Bone marrow (tissue), 2 donors: ENCODE measurements around the gene RIMS3.

Experiments used
- DNase-seq, 2 donors: peaks; one replicate each; lab custom pipeline; 2025; lab: John Stamatoyannopoulos, UW

RIMS3 gene

DNA sequence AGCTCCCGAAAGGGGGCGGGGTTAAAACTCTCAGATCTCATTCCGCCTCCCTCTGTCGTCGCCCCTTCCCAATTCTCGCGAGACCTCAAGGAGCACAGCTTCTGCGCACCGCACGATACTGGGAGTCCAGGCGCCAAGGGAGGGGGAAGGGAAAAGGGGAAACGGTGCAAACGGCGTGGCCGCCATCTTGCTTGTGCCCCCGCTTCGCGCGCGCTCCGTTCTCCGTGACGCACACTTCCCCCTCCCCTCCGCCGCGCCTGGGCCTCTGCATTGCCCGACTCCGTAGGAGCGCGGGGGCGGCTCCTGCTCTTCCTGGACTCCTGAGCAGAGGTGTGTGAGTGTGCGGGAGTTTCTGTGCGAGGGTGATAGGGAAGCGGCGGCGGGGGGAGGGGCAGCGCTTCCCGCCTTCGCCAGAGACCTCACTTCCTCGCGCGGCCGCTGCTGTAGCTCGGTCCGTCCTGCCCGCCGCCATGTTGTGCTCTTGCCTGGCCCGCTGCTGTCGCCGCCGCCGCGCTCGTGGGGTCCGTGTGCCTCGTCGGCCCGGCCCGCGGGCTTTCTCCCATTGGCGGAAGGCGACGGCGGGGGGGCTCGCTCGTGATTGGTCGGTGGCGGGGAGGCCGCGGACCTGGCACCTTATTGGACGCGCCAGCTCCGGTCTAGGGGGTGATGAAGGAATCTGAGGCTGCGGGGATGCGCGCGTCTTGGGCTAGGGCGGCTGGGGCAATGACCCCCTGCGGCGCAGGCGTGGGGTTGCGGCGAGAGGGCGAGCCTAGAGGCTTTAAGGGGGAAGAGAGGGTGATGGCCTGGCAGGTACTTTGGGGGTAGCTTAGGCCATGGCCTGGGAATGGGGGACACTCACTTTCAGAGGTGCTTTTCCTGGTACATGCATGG, 26.3 kb upstream of the RIMS3 start, which contains the start of gene NFYC:
NFYC (plus strand) TSS at position 167 of the 891 bp plus-strand sequence. CDS start 47,140 bp downstream, outside the sequence.
- DNase-seq = peak; percentile 90 to 97

DNA sequence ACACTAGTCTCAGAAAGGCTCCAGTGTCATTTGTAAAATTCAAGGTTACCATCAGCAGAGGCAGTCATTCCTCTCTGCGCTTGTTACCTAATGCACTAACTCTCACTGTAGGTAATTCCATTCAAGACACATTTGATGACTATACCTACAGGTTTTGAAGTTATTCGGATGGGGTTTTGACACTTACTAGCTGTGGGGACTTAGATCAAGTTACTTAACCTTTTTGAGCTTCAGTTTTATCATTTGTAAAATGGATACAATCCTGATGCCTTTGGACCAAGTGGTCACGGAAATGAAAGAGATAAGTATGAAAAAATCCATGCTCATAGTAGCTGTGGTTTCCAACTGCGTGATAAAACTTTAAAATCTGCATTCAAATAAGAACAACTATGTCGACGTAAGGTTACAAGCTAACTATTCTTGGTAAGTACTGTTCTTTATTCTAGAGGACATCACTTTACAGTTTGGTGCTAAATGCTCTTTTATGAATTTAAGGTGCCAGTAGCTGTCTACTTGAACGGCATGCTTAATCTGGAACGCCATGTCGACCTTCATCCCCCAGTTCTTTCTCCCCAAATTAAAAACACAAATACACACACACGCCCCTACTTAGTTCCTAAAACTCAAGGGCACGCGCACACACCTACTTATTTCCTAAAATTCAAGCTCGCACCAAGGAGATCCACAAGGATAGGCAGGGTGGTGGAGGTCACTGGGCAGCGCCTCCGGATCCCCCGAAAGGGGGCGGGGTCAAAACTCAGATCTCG, 25.5 kb upstream of the RIMS3 start:
- no peak for DNase-seq

DNA sequence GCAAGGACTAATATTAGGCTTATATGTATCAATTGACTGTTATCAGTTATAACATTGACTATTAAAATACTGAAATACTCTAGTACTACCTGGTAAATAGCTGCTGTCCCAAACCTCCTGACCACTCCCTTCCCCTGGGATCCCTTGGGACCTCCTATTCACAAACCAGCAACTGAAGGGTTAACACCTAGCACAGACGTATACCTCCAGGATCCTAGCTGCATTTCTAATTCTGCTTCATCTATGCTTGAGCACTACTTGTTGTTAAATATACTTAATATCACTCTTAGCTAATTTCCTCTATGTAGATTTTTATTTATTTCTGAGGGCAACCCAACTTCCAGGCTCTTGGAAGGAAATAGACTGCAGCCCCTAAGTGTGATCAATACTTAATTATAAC, 24.3 kb upstream of the RIMS3 start:
- no peak for DNase-seq

DNA sequence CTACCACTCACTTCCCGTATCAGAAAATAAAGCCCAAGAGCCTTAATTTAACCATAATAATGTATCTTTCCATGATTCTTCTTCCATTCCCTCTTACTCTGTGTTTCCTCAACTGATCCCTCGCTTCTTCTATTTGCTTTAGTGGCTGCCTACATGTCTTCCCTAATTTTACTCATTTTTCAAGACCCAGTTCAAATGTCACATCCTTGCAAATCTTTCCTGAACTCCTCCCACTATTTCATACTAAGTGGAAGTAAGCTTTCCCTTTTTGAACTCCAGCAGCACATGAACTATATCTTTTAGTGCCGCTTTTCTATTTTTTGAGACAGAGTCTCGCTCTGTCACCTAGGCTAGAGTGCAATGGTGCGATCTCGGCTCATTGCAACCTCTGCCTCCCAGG, 22.2 kb upstream of the RIMS3 start:
- no peak for DNase-seq

DNA sequence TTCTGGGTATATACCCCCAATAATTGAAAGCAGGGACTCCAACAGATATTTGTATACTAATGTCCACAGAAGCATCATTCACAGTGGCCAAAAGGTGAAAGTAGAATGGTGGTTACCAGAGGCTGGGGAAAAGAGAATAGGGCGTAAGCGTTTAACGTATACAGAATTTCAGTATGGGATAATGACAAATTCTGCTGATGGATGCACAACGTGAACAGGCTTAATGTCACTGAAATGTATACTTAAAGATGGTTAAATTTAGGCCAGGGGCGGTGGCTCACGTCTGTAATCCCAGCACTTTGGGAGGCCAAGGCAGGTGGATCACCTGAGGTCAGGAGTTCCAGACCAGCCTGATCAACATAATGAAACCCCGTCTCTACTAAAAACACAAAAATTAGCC, 21.6 kb upstream of the RIMS3 start:
- DNase-seq = no peak

DNA sequence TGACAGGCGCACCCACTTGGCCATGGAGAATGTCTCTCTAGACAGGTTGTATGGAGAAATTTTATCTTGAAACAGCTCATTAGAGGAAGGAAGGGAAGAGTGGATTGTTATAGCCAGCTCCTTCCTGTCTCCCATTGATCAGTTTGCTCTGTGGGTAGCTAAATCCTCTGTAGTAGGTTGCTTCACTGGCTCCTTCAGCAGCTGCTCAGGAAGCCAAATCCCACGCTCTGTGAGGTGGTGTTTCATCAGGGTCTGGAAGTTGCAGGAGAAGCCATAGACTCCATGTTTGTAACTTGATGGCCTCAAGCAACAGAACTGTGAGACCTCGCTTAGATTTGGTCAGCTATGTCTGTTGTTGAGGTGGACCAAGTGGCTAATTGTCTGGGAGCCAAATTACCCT, 19.2 kb upstream of the RIMS3 start:
- no peak for DNase-seq

DNA sequence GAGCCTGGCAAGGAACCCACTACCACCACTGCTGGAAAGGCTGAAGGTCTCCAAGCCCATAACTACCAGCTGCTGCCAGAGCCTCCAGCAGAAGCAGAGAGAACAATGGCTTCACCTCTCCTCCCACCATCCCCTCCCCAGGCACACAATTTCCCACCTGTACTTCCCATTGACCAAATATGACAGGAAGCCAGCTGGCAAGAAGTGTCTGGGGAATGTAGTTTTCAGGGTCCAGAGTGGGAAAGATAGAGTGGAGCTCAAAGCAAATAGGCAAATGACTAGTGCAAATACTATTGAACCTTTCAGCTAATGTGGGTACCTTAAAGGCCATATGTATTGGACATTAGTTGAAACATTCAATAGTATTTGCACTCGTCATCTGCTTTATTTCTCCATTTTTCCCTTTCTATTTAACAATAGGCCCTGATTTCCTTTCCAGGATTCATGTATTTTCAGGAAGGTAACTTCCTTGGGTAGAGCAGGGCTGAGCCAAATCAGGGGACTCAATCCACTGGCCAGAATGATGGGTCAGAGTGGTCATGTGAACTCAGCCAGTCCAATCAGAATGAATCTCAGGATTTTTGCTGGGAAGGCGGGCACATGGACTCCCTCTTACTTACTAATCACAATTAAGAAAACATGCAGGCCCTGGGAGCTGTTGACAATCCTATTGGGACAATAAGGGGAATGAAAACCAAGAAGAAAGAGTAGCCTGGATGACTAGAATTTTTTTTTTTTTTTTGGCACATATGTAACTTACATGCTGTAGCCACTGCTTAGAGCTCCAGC, 13.9 kb upstream of the RIMS3 start:
- DNase-seq = no peak

DNA sequence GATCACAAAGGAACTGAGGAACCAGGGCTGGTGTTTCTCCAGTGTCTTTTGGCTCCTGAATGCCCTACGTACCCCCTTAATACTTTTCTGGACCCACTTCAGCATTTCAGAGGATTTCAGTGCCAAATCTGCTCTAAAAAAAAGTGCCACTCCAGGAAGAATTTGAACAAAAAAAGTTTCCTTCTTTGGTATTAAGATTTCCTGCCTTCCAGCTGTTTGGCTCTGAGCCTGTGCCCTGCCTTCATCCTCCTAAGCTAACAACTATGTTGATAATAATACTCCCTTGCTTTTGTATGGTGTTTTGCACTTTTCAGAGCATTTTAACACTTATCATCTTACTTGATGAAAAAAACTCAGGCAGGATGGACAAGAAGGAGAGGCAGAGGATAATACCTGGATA, 11.0 kb upstream of the RIMS3 start:
- no peak for DNase-seq

DNA sequence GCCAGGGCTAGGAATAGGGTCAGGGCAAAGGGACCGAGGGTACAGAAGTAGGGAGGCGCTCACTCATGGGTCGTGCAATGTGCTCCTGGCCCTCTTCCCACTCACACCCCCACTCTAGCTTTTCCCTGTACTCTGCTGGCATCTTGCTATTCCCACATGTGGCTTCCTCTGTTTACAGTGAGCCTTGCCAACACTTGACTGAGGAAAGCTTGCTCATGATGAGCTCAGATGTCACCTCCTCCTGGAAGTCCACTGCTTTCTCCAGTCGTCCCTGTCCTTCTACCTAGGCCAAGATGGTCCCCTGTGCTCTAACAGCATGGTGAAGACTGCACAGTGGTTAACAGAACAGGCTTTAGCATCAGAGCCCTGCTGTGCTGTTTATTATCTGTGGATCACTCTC, 8.0 kb upstream of the RIMS3 start:
- DNase-seq = no peak

DNA sequence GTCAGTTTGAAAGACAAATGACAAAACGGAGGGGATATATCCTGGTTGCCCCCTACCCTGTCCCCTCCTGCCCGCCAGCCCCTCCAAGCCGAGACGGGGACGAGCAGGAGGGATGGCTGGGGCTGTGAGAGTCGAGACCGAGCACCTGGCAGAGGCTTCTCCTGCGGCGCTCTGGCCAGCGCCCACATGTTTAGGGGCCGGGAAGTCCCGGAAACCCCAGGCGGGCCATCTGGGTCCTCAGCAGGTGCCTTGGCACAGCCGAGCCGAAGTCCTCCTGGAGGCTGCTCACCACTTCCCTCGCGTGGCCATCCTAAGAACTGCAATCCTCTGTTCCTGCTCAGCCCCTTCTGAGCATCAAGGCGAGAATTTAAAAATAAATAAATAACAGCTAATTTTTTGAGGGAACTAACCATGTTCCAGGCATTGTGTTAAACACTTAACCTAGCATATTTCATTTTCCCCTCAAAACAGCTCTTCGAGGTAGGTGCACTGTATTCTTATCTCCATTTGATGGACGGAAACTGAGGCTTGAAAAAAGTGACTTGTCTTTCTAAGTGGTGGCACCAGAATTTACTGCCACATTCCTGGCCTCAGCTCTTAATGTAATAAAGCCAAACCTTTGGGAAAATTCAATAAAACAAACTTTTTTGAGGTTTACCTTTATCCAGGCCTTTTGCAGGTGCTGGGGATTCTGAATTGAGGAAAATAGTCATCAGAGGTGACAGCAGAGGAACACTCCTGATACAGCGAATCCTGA, 3.5 kb upstream of the RIMS3 start:
- DNase-seq = peak; percentile 44 to 72

DNA sequence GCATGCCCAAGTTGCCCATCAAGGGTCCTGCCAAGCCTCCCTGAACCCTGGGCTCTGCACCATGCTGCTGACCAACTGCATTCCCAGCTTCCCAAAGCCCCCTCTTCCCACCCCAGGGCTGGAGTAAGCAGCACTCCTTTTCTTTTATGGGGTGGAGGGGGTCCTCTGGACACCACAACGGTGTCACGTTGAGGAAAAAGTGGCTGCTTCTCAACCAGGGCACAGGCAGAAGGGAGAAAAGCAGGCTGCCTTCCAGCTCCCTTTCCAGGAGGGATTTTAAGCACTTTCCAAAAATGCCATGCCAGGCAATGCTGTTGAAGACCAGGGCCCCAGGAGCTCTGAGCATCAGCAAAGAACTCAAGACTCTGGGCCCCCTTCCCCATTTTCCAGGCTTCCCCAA, 691 bp downstream of the RIMS3 start:
- DNase-seq = no peak

DNA sequence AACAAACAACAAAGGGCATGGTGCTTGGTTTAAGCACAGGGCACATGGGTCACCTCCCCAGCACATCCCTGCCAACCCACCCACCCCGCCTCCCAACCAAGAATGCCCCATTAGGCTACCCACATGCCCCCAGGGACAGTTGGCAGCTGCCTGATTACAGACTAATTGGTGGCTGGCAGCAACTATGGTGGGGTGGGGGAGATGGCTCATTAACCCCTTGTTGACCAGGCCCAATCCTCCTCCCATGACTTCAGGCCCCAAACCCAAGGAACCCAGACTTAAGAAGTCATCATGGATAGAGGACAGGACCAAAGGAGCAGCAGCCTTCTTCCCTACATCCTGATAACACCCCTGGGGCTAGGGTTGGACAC, 1.3 kb downstream of the RIMS3 start:
- DNase-seq = no peak

DNA sequence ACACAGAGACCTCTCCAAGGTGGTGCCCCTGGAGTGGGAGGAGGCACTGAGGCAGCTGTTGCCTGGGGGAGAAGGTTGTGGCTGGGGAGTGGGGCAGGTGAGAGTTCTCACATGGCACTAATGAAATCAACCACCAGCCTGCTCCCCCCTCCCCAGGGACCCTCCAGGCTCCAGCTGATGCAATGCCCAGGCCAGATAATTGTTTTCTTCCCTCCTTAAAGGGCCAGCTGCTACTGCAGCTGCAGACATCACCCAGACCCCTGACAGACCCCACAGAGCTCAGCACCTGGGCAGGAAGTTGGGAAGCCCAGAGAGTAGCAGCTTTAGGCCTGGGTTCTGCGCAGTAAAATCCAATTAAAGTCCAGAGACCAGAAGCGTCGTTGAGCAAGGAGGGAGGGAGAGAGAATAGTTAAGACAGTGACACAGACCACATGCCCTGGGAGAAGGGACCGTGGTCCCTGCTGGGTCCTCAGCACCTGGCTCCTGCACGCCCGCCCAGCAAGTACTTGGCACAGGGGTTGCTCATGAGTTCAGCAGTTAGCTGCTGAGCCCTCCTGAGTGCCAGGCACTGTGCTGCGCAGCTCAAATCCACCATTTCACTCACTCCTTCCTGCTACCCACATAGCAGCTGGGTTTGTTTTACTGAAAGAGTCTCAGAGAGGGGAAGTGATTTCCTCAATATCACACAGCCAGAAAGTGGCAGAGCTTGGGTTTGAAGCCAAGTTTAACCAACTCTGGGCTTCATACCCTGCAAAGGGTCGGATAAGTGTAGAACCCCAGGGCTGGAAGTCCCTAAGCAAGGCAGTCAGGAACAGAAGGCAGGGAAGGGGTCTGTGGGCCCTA, 1.9 kb downstream of the RIMS3 start:
- no peak for DNase-seq

DNA sequence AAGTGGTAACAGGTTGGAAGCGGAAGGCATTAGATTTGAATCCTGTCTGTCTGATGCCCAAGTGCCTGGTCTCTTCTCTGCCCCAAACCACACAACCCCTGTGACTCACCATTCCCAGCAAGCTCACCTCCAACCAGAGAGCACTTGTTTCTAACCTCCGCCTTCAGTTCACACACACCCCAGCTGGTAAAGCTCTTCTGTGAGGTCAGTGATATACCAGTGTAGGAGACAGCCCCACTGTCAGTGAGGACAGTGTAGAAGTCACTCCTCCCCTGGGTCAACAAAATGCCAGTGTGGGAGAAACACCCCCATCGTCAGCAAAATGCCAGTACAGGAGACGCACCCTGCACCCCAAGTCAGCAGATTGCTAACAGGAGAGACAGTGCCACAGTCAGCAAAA, 2.6 kb downstream of the RIMS3 start:
- no peak for DNase-seq

DNA sequence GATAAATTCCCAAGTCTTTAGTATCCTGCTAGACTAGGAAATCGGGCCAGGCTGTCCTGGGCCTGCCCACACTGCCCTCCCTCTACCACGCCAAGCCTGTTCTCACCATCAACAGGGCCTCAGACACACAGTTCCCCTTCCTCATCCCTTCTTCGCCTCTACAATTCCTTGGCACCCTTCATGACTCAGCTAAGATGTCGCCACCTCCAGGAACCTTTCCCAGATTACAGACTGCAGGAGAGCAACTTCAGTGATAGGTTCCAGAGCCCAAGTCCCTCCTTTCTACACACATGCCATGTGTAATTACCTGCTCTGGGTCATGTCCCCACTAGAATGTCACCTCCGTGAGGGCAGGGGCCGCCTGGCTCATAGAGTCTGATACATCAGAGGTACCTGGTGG, 3.3 kb downstream of the RIMS3 start:
- DNase-seq = no peak

DNA sequence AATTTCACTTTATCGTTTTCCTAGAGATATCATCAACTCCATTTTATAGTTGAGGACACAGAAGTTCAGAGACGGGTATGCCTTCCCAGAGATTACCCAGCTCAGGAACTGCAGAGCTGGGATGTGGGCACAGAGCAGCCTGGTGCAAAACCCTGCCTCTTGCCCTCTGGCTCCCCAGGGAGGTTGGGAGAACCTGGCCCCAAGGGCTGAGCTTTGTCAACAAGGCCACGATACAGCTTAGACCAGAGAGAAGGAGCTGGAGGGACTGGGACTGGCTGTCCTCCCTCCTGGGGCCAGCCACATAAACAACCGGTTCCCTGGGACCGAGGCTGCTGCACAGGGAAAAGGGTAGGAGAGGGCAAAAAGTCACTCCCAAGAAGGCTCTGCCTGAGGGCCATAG, 3.8 kb downstream of the RIMS3 start:
- no peak for DNase-seq

DNA sequence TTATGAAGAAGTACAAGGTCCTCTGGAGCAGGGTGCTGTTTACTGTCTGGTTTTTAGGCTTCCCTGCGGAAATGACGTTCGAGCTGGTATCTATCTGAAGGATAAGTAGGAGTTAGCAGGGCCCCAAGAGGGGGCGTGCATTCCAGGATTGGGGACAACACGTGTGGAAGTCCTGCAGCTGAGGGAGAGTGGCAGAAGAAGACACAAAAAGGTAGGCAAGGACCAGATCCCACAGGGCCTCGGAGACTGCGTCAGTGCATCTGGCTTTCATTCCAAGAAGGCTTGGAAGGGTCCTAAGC, 5.9 kb downstream of the RIMS3 start:
- DNase-seq = no peak

DNA sequence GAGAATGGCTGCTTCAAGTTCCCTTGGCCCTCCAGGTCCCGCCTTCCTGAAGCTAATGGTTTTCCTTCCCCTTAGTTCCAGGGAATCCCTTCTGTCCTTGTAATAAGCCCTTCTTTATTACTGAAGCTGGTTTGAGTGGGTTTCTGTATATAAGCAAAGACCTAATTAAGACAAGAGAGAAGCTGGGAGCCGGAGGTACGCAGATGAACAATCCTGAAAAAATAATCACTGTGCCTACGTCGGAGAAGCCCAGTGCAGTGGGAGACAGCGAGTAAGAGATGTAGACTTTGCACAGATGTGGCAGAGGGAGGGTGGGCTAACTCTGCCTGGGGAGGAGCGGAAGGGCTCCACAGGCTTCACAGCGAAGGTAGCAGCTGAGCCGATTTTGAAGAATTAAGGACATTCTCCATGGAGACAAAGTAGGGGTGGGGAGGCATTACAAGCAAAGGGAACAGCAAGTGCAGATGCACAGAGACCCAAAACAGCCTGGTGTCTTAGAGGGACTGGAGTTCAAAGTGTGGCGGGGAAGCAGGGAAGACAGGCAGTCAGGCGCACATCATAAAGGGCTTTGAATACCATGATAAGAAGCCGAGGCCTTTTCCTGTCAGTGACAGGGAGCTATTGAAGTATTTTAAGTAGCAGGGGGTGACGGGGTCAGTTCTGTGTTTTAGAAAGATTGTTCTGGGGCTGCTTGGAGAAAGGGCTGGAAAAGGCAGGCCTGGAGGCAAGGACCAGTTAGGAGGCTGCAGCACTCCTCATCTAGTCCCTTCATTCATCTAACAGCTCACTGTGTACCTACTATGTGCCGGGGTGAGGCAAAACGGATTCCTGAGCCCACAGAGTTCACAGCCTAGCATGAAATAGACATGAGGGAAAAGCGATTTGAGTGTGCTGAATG, 6.5 kb downstream of the RIMS3 start:
- DNase-seq = no peak

DNA sequence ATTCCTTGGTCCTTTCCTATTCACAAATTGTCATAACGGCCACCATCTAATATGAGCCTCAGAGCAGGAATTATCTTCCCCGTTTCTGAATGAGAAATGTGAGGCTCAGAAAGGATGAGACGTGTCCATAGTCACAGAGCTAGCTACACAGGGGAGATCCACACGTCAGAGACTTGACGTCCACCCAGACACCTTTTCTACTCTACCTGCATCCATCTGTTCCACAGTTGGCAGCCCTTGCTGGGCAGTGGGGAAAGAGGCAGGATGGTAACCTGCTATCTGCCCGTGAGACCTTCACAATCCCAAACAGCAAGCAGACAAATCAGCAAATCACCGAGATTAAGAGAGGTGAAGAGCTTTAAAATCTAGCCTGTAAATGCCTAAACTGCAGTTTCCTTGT, 8.4 kb downstream of the RIMS3 start:
- DNase-seq = no peak
